Esophagus muscularis mucosa (tissue), 4 donors: ENCODE results near the gene ZRSR2. TPM values are rescaled to one million over a fixed set of nuclear protein-coding genes. Genes with fewer than 3 reads are reported as not detected.
A peak's percentile ranks its signal among the peaks of the same experiment; 100 is the strongest.
"Not testable (repeated sequence)": the region's sequence is repeated elsewhere in the genome, so short reads cannot be mapped to it uniquely, and the experiment has no call there.

ENCODE experiments used
- DNase-seq: peaks from one replicate; pipeline ENCODE4 v3.0.0-alpha.2; 2017; ENCODE audit errors: extremely low spot score
- H3K27ac ChIP-seq, 4 donors: fragments of 200-600 bp; sonication (generic); replicated peaks in 1 of 4; 1 replicate in 3 of 4; 2 replicates in 1 of 4; pipeline ENCODE4 v1.5.1; 2016 to 2019; ENCODE audit warnings: mild to moderate bottlenecking in 1 of 4
- H3K27me3 ChIP-seq, 4 donors: fragments of 200-600 bp; sonication (generic); one replicate each; pipeline versions ENCODE4 v1.5.1 to v1.6.0; 2016 to 2019
- H3K36me3 ChIP-seq, 4 donors: fragments of 200-600 bp; sonication (generic); one replicate each; pipeline ENCODE4 v1.5.1; 2016 to 2019
- H3K4me1 ChIP-seq, 4 donors: fragments of 200-600 bp; sonication (generic); one replicate each; pipeline ENCODE4 v1.5.1; 2016 to 2019
- H3K4me3 ChIP-seq, 4 donors: fragments of 200-600 bp; sonication (generic); 1 replicate in 2 of 4; 2 replicates in 2 of 4; pipeline ENCODE4 v1.5.1; 2016 to 2019; ENCODE audit warnings: mild to moderate bottlenecking in 4 of 4, moderate library complexity in 1 of 4
- H3K9me3 ChIP-seq, 4 donors: fragments of 200-600 bp; sonication (generic); 1 replicate in 3 of 4; 2 replicates in 1 of 4; pipeline ENCODE4 v1.5.1; 2016 to 2019
- EP300 ChIP-seq: sonication (generic); formaldehyde crosslinking; IDR thresholded peaks from one replicate; pipeline ENCODE4 v1.6.1; 2017; ENCODE audit warnings: antibody characterized with exemption
- POLR2A ChIP-seq: fragments of 450-650 bp; IDR thresholded peaks from one replicate; pipeline ENCODE4 v1.6.1; 2017; ENCODE audit warnings: antibody characterized with exemption, moderate library complexity, mild to moderate bottlenecking, low read depth
- POLR2AphosphoS5 ChIP-seq, 2 donors: sonication (generic); formaldehyde crosslinking; IDR thresholded peaks; one replicate each; pipeline ENCODE4 v1.6.1; 2017; ENCODE audit warnings: antibody characterized with exemption in 2 of 2
- WGBS: methylation state at CpG from one replicate; pipeline ENCODE4 v1.1.5; 2018; 5-methylcytosine and 5-hydroxymethylcytosine counted together
- intact Hi-C: fragments of 100-400 bp; cut with DNase I; formaldehyde crosslinking; loops from one replicate; pipeline ENCODE4 v1.15.1; 2023
- total RNA-seq, 4 donors: library from RNA; depleted of rRNA; stranded (reverse); fragments of >200 nt; gene quantifications; one replicate each; pipeline versions ENCODE4 v1.1.0 to v1.2.1, GENCODE V29; 2016
- TF ChIP-seq, protein P1 (sequence below), 3 experiments: fragments of 200-600 bp in 2 of 3; fragments of 450-650 bp in 1 of 3; sonication (generic) in 2 of 3; IDR thresholded peaks; one replicate each; pipeline ENCODE4 v1.5.1; 2017 to 2019; ENCODE audit warnings: antibody characterized with exemption in 3 of 3, mild to moderate bottlenecking in 2 of 3, moderate library complexity in 1 of 3

The ZRSR2 gene
- total RNA-seq, 4 donors from 2014 or later, result 7.0 to 12.4 (median 9.0) TPM

DNA sequence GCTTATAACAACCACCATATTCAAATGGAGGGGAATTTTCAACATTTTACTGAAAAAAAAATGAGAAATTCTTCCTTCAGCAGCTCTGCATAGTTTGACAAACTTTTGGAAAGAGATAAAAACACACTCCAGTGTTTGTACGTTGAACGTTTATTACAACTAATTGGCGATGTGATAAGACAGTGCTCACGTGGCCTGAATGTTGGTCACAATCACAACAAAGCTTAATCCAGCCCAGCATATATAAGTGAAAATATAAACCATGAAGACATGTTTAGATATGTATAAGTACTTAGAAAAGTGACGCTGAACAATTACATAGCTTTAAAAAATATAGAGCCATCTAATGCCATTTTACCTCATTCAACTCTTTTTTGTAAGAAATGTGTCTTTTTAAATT, 35.7 kb downstream of the ZRSR2 start:
- 80% methylated on average over 5 of the region's 5 CpGs for WGBS
- no peak overlapping the region for H3K4me3 ChIP-seq
- no peak for TF ChIP-seq POLR2AphosphoS5 (IDR thresholded peaks at IDR 0.05)
- no peak for TF ChIP-seq EP300
- no peak for TF ChIP-seq POLR2A
- TF ChIP-seq, protein P1, sequence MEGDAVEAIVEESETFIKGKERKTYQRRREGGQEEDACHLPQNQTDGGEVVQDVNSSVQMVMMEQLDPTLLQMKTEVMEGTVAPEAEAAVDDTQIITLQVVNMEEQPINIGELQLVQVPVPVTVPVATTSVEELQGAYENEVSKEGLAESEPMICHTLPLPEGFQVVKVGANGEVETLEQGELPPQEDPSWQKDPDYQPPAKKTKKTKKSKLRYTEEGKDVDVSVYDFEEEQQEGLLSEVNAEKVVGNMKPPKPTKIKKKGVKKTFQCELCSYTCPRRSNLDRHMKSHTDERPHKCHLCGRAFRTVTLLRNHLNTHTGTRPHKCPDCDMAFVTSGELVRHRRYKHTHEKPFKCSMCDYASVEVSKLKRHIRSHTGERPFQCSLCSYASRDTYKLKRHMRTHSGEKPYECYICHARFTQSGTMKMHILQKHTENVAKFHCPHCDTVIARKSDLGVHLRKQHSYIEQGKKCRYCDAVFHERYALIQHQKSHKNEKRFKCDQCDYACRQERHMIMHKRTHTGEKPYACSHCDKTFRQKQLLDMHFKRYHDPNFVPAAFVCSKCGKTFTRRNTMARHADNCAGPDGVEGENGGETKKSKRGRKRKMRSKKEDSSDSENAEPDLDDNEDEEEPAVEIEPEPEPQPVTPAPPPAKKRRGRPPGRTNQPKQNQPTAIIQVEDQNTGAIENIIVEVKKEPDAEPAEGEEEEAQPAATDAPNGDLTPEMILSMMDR (IDR thresholded peaks at IDR 0.05), result no peak
- intact Hi-C loops, result no loop called here
- peak overlapping the region in 1 of 4 donors; percentile 22 for H3K27ac ChIP-seq
- DNase-seq, result no peak
- H3K9me3 ChIP-seq, result no peaks in the 10 kb centered on the region
- peaks cover 0 to 36% (median 16%) of the 10 kb centered on the region in 4 donors for H3K36me3 ChIP-seq
- H3K27me3 ChIP-seq, result no peaks in the 10 kb centered on the region
- H3K4me1 ChIP-seq, result peaks cover 0 to 9% (median 0%) of the 10 kb centered on the region in 4 donors

DNA sequence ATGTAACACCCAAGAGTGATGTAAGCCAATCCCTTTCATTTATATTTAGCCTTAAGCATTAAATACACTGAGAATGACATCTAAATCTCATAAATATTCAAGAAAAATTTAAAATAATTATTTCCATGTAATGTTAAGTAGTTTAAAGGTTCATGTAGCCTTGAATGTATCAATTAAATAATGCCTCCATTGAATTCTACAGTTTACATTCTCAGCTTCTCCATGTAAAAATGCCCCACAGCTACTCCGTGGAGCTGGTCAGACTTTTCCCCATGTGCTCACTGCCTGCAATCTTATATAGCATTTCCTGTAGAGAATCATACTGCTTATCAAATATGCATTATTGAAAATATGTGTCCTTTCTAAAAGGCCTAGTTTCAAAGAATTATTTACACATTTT, 38.9 kb downstream of the ZRSR2 start:
- TF ChIP-seq POLR2AphosphoS5 (IDR thresholded peaks at IDR 0.05), result no peak
- no peak for TF ChIP-seq POLR2A
- TF ChIP-seq, protein P1 (IDR thresholded peaks at IDR 0.05), result no peak
- no peak for TF ChIP-seq EP300
- intact Hi-C loops, result no loop called here
- 71% methylated on average over 1 of the region's 1 CpG for WGBS
- Histone ChIP-seq H3K36me3 (peaks cover 0 to 9% (median 0%) of the 10 kb centered on the region in 4 donors), H3K9me3 (no peaks in the 10 kb centered on the region), H3K27ac (no peak overlapping the region), H3K4me1 (peaks cover 0 to 9% (median 5%) of the 10 kb centered on the region in 4 donors), H3K27me3 (no peaks in the 10 kb centered on the region), H3K4me3 (no peak overlapping the region)
- no peak for DNase-seq

DNA sequence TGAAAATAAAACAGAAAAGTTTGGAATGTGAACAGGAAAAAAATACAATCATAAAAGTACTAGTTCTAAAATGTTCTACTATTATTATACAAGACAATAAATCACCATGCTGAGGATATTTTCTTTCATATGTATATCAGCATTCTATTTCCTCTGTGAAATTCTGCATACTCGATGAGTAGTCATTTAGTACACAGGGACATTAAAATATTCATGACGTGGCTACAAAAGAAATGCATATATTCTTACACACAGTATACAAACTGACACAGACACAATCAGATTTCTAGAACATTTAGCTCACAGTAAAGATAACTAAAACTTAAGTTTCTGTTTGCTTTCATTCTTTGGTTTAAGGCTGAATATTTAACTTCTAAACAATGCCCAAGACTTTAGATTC, 41.1 kb downstream of the ZRSR2 start:
- 74% methylated on average over 2 of the region's 2 CpGs for WGBS
- H3K4me3 ChIP-seq, intact Hi-C loops, H3K9me3 ChIP-seq, H3K27ac ChIP-seq, DNase-seq, H3K36me3 ChIP-seq, H3K4me1 ChIP-seq, H3K27me3 ChIP-seq: not testable (repeated sequence)

DNA sequence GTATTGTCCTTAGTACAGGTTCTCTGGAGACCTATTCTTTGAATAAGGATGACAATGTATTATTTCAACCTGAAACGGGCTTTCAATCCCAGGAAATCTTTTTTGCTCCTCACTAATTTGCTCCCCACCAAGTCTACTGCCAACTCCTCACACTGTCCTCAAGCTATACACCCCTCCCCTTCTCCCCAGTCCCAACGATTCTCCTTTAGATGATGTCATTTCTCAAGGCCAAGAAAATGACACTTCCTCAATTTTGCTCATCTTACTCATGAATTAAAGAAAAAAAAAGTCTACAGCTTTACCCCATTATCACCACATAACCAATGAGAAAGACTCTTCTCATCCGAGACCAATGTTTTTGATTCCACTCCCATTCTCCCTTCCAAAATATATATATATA, 43.8 kb downstream of the ZRSR2 start:
- no peak for DNase-seq
- peaks cover 0 to 7% (median 2%) of the 10 kb centered on the region in 4 donors for H3K4me1 ChIP-seq
- H3K27me3 ChIP-seq, result no peaks in the 10 kb centered on the region
- H3K36me3 ChIP-seq, result peaks cover 0 to 3% (median 0%) of the 10 kb centered on the region in 4 donors
- WGBS, result 76% methylated on average over 3 of the region's 3 CpGs
- H3K9me3 ChIP-seq, result no peaks in the 10 kb centered on the region
- intact Hi-C loops, result no loop called here
- H3K4me3 ChIP-seq, result no peak overlapping the region
- no peak for TF ChIP-seq POLR2AphosphoS5 (IDR thresholded peaks at IDR 0.05)
- TF ChIP-seq EP300, result no peak
- TF ChIP-seq, protein P1 (IDR thresholded peaks at IDR 0.05), result no peak
- no peak for TF ChIP-seq POLR2A
- H3K27ac ChIP-seq, result no peak overlapping the region

DNA sequence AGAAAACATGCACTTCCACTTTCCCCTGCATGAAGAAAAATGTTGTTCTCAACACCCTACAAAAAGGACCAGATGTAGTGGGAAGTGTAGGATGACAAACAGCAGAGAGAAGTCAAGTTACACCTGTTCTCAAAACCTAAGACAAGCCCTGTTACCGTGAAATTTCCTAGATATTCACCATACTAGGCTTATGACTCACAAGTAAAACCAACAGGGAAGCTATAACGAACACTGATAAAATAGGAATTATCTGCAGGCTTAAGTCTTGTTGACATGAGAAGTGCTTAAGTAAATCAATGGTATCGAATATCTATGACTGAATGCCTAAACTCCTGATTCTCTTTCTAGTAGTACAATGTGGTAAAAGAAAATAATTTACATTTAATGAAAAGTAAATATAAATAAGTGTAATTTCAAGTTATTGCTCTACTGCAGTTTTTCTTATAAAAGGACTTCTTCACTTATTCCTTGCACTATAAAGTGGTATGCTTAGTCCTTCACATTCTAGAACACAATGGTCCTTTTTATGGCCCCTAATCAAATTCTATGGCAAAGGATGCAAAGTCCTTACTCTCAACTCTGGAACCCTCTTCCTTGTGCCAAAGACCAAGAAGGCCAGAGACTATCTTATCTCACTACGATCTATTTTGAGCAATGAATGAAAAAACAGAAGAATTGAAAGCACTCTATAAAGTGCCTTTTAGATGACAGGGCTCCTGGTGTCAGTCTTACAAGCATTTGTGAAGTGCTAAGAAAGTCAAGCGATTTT, 44.7 kb downstream of the ZRSR2 start:
- no peak overlapping the region for H3K27ac ChIP-seq
- intact Hi-C loops, result no loop called here
- no peaks in the 10 kb centered on the region for H3K9me3 ChIP-seq
- H3K4me1 ChIP-seq, result peaks cover 0 to 7% (median 2%) of the 10 kb centered on the region in 4 donors
- no peaks in the 10 kb centered on the region for H3K27me3 ChIP-seq
- 86% methylated on average over 5 of the region's 5 CpGs for WGBS
- H3K4me3 ChIP-seq, result no peak overlapping the region
- H3K36me3 ChIP-seq, result peaks cover 0 to 3% (median 0%) of the 10 kb centered on the region in 4 donors
- DNase-seq, result no peak
- no peak for TF ChIP-seq POLR2AphosphoS5 (IDR thresholded peaks at IDR 0.05)
- TF ChIP-seq, protein P1 (IDR thresholded peaks at IDR 0.05), result no peak
- TF ChIP-seq EP300, result no peak
- no peak for TF ChIP-seq POLR2A
